Activated T-cell treated with anti-CD3 and anti-CD28 coated beads for 24 hours (primary cell): ENCODE measurements around the gene TTC29.

Source experiments
- DNase-seq: peaks from one replicate; pipeline ENCODE4 v3.0.0-alpha.2; 2020; ENCODE audit warnings: low read depth

TTC29 gene

DNA sequence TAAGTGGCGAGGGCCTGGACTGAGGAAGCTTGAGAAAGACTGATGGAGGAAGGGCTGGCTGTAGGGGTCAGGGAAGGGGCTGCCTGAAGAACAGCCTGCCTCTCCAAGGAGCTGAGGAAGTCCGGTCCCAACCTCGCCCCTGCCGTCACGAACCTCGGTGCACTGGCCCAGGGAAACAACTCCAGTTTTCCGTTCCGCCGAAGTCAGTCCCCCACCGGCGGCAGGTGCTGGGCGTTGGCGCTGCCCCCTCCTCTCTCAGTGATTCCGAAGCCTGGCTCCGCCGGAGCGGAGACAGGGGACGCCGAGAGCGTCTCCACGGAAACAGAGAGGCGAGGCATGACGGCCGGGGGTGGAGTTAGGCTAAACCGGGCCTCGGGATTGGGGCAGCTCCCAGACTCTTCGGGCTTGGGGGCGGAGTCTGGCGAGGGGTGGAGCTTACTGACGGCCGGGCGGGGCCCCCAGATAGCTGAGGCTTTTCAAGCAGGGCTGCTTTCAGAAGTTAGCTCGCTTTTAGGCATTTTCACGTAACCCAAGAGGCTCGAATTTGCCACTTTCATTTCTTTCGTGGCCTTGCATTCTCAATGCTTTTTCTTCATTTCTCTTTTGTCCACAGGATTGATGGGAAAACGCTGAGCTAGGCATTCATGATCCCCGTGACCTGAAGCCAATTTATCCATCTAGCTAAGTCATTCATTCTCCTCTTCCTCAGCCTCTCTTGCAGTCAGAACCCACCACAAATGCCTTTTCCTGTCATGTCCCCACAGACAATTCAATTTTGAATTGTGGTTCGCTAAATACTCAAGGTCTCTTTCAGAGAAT, at the start of gene TTC29:
TTC29 (minus strand) TSS at position 309 of the 819 bp plus-strand sequence. CDS start 5,969 bp downstream, outside the sequence.
- peak; percentile 79 for DNase-seq

- DNase-seq: no peak
Observed at GRCh38 chr4:146981651-146982050, 36.0 kb upstream of the TTC29 start.

- no peak for DNase-seq
Observed at GRCh38 chr4:146978641-146979040, 33.0 kb upstream of the TTC29 start.

DNA sequence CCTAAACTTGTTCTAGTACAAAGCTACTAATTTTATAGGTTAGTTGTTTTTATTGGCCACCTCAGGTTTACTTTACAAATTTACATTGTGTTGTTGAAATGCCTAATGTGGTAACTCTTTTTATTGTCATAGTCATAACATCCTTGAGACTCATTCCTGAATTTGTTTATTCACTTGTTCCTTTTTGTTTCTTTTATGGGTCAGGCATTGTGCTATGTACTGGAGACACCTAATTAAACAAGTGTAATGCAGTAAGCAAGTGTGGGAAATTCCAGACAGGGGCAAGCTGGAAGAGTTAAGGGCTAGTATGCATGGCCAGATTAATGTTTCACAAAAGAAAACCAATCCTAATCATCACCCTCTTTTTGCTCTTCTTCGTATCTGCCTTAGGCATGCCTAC, 30.5 kb upstream of the TTC29 start:
- no peak for DNase-seq

DNA sequence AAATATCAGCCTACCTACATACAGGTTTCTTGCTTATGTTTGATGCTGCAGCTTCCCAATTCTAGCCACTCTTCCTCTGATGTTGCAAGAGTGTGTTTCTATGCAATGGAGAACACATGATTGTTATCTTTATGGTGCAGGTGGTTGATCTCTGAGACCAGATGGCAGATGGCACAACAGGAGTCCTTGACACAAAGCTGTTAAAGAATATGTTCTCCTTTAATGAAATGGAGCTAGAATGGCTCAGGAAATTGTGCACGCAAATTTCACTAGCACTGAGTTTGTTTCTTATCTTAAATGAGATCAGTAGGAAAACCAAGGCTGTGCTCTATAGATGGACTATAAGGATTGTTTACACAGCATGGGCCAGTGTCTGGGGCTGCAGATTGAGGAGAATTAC, 29.9 kb upstream of the TTC29 start:
- no peak for DNase-seq

DNA sequence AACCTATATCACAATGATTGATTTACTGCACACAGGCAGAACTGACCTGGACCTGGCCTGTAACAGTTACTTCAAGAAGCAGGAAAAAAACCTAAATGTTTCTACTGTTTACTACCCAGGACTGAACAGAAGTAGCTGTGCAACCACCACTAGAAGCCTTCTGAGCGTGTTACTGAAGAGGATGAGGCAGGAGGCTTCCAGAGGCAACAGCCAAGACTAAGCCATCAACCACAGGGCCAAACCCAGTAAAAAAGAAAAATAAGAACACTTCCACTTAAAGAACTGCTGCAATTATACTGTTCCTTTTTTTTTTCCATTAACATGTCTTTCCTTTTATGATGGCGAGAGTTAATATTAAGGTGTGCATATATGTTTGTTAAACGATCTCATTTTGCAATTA, 29.4 kb upstream of the TTC29 start:
- no peak for DNase-seq

DNA sequence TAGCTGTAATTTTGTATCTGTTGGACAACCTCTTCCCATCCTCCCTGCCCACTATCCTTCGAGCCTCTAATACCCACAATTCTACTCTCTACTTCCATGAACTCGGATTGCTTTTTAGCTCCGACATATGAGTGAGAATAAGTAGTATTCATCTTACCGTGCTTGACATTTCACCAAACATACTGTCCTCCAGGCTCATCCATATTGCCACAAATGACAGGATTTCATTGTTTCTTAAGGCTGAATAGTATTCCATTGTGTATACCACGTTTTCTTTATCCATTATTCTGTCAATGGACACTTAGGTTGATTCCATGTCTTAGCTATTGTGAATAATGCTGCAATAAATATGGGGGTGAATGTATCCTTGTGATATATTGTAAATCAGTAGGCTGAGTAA, 26.4 kb upstream of the TTC29 start:
- no peak for DNase-seq

DNA sequence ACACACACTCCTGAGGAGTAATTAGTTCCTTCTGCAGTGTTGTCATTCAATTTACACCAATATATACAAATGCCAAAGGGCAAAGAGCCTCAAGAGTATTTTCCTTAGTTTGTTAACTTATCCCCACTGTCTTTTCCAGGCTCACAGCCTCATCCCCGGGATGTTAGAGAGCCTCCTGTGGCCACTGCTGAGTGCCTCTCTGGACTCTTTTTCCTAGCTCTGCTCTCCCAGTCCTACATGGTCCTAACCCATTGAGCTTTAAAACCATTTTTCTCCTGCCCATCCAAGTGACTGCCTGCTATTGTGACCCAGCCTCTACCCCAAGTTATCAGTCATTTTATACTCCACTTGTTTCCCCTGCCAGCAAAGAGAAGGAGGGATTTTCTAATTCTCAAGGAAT, 23.5 kb upstream of the TTC29 start:
- no peak for DNase-seq

- no peak for DNase-seq
Observed at GRCh38 chr4:146960634-146961033, 15.0 kb upstream of the TTC29 start.

GRCh38 chr4:146959692-146960091, 14.0 kb upstream of the TTC29 start:
- no peak for DNase-seq

GRCh38 chr4:146957237-146957636, 11.6 kb upstream of the TTC29 start:
- no peak for DNase-seq

GRCh38 chr4:146952896-146953295, 7.2 kb upstream of the TTC29 start:
- DNase-seq: no peak

DNA sequence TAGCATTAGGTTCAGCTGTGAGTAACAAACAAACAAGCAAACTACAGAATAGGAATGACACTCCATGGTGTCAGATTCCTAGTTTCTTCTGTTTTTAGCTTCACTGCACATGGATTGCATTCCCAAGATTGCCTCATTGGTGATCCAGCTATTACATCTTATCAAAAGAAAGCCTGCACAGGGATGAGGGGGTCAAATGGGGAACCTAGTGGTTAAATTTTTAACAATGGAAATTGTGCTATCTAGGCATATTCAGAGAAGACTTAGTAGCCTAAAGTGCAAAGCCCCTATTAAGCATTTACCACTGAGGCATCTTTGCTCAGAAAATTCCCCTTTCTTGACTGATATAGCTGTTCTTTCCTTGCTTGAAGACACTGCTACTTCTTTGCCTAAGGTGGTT, 3.9 kb upstream of the TTC29 start:
- no peak for DNase-seq

- DNase-seq: no peak
Observed at GRCh38 chr4:146943691-146944375, 1.8 kb downstream of the TTC29 start.

- no peak for DNase-seq
Observed at GRCh38 chr4:146932116-146932515, 13.5 kb downstream of the TTC29 start.

GRCh38 chr4:146930673-146931072, 15.0 kb downstream of the TTC29 start:
- no peak for DNase-seq

DNA sequence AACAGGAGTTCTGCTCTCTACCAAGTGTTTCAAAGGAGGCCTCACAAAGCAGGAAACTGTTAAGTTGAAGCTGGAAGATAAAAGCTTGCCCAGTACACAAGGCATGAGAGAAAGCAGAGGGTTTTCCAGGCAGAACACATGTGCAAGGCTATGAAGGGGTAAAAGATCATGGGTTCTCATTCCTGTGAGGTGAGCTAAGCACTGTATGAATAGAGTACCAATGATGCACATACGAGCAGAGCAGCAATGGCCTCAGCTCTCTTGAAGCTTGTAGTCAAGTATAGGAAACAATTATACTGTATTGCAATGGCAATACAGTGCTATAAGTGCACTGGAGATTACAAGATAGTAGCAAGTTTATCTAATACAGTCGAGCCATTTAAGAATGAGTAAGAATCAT, 18.0 kb downstream of the TTC29 start:
- DNase-seq: no peak

DNA sequence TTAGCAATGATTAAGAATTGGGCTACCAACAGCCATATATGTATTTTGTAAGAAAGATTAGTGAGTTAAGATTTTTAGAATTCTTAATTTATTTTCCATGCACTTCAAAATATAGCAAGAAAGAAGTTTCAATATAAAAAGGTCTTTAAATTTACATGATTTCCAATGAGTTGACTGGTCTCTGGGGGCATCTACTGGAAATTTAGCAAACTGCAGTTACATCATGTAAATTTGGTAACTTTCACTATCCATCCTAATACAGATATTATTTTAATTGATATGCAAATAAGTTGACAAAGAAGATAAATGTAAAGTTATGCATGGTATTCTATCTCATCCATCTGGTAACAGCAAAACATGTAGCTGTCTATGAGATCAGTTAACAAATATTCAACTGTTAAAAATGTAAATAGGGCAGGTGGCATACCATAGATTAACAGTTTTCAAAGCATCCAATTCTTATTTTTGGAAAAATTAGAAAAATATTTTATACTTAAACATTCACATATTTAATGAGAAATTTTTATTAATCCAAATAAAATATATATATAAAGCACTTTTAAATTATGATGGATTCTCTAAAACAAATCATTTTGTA, 29.1 kb downstream of the TTC29 start:
- no peak for DNase-seq

DNA sequence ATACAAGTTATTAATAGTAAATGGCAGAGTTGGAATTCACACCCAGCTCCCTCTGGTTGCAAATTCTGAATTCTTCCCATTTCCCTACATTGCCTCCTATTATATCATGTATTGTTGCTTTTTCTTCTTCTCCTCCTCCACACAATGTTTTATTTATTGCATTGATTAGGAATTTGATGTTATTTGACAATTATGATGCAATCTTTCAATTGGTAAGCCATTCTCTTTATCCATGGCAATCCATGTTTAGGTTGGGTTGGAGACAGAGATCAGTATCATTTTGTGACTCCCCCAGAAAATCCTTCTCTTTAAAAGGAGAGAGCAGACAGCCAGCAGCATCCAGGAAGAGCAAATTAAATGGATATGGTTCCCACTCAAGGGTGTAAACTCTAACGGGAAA, 30.5 kb downstream of the TTC29 start:
- DNase-seq: no peak

DNA sequence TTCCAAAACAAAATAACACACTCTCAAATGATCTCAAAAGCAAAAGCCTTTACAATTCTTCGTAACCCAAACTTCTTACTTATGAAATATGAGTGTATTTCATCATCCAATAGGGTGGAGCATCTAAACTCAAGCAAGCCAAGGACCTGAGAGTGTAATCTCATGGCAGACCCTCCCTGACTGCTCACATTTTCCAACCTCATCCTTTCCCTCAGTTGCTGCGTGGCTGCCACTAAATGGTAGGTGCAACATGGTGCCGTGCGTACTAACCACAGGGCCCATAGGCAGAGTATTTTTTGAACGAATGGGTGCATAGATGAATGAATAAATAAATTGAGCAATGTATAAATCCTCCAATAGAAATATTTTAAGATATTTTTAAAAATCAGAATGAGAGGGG, 45.4 kb downstream of the TTC29 start:
- DNase-seq: no peak

- DNase-seq: no peak
Observed at GRCh38 chr4:146890301-146890700, 55.4 kb downstream of the TTC29 start.

GRCh38 chr4:146883070-146883469, 62.6 kb downstream of the TTC29 start:
- no peak for DNase-seq

DNA sequence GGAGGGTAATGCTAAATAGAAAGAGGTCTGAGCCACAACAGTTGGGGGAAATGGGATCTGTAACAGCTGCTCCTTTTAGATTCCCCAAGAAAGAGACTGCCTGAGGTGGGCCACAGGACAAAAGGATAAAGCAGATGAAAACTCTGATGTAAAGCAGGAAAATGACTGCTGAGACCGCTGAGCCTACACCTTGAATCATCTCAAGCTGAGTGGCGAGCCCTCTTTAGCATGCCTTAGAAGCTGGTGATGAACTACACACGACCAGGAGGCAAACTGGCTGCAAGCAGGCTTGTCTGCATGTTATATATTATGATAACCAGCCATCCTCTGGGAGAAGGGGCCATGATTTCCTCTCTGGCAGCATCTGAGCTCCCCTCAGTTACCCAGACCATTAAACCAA, 88.4 kb downstream of the TTC29 start:
- no peak for DNase-seq
